Stimulated activated naive B cell treated with anti-CD40 and anti-IgM and Interleukin-4, amounts not matched to agents 10 μg/mL and 1 μg/mL and 100 μg/mL, for 72 hours (primary cell): ENCODE results near the gene CLIP3.
"Not testable (repeated sequence)": the region's sequence is repeated elsewhere in the genome, so short reads cannot be mapped to it uniquely, and the experiment has no call there.

ENCODE experiments used
- ATAC-seq, 2 donors: fragments of 150-1000 bp; cut with Tn5 transposase; replicated peaks; 2 replicates each; pipeline ENCODE4 v1.10.0; 2021; ENCODE audit warnings: moderate library complexity in 1 of 2
- DNase-seq: peaks from one replicate; pipeline ENCODE4 v3.0.0; 2021
- H3K27ac Mint-ChIP-seq: one replicate; pipeline ENCODE4 v1.8.0; 2022; ENCODE audit warnings: mild to moderate bottlenecking, mixed read lengths
- H3K27me3 Mint-ChIP-seq, 2 donors: one replicate each; pipeline ENCODE4 v1.8.0; 2022; ENCODE audit warnings: mixed read lengths in 2 of 2
- H3K36me3 Mint-ChIP-seq, 2 donors: one replicate each; pipeline ENCODE4 v1.8.0; 2022; ENCODE audit warnings: mixed read lengths in 2 of 2, mild to moderate bottlenecking in 1 of 2
- H3K4me1 Mint-ChIP-seq, 2 donors: one replicate each; pipeline ENCODE4 v1.8.0; 2022; ENCODE audit warnings: mixed read lengths in 2 of 2, mild to moderate bottlenecking in 1 of 2
- H3K4me3 Mint-ChIP-seq, 2 donors: one replicate each; pipeline ENCODE4 v1.8.0; 2022; ENCODE audit warnings: mild to moderate bottlenecking in 2 of 2, mixed read lengths in 2 of 2, moderate library complexity in 1 of 2
- H3K9me3 Mint-ChIP-seq, 2 donors: one replicate each; pipeline ENCODE4 v1.8.0; 2022; ENCODE audit warnings: mixed read lengths in 2 of 2, mild to moderate bottlenecking in 1 of 2

Gene CLIP3

DNA sequence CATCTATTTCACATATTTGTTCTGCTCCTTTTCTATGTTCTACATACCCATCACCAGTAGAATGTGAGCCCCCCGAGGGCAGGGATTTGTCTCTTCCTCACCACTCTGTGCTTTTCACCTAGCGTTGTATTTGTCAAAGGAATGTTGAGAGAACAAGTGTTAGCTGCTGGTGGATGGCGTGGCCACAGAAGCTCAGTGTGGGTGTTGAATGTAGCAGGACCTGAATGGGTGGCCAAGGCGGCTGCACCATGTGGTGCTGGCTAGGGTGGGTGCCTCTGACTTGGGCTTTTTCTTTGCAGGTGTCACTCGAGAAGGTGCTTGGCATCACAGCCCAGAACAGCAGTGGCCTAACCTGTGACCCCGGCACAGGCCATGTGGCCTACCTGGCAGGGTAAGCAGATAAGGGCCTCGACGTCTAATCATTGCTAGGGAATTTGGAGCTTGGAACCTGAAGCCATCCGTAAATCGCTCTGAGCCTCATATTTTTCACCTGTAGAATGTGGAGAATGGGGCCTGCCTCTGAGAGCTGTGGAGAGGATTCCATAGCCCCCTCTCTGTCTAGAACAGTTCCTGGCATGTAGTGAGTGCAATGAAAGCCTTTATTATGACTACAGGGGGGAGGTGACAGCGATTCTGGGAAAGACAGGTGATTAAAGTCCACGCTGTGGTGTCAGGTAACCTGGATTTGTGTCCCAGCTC lies 26.0 kb upstream of the CLIP3 start:
- H3K9me3 Mint-ChIP-seq: no peaks in the 10 kb centered on the region
- H3K36me3 Mint-ChIP-seq: peaks cover 1 to 18% of the 10 kb centered on the region in 2 donors
- no peak for DNase-seq
- peaks cover 14 to 15% of the 10 kb centered on the region in 2 donors for H3K4me1 Mint-ChIP-seq
- H3K27ac Mint-ChIP-seq: no peak overlapping the region
- H3K27me3 Mint-ChIP-seq: no peaks in the 10 kb centered on the region
- no peak overlapping the region for H3K4me3 Mint-ChIP-seq
- no peak for ATAC-seq

GRCh38 chr19:36054733-36055686 lies 22.3 kb upstream of the CLIP3 start, which contains the start of gene WDR62:
TSS of gene WDR62 (plus strand) at chr19:36054897. CDS start at chr19:36054972, 75 bp downstream.
- ATAC-seq (peak; percentile 81 to 82), DNase-seq (peak; percentile 92)
- Mint-ChIP-seq H3K36me3 (peaks cover 1 to 13% of the 10 kb centered on the region in 2 donors), H3K27me3 (no peaks in the 10 kb centered on the region), H3K9me3 (no peaks in the 10 kb centered on the region), H3K4me1 (peaks cover 14% of the 10 kb centered on the region in 2 donors), H3K27ac (peak within 1 kb of the TSS; percentile 99), H3K4me3 (peak within 1 kb of the TSS; percentile 98 to 99)

DNA sequence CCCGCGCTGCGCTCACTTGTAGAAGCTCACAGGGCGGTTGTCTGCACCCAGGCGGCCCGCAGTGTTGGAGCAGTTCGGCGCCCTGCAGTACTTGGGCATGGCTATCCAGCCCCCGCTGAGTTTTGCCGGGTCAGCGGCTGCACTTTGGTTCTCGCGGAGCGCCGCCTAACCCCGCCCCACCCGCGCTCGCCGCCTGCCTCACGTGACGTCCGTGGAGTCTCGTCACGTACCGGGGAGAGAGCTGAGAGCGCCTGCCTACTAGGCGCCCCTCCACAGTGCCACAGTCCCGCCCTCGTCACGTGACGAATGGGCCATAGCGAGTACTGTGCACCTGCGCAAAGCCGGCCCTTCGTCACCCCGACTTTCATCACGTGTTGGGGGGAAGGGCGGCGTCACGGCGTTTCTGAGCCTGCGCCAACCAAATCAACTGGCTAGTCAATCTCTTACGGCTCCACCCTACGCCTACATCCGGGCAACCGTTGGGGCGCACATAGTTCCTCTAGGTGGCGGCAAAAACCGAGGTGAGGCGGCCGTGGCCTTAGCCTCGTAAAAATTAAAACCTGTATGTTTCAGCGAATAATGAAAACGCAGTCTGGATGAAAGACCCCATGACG lies 21.6 kb upstream of the CLIP3 start, which contains the start of gene THAP8:
Gene THAP8, minus strand, starts transcription at position 167 of the 614 bp plus-strand sequence. Its CDS starts 68 bp downstream, at position 99.
- Mint-ChIP-seq H3K27me3 (no peaks in the 10 kb centered on the region), H3K4me3 (peak within 1 kb of the TSS; percentile 98 to 99), H3K4me1 (peaks cover 14% of the 10 kb centered on the region in 2 donors), H3K9me3 (no peaks in the 10 kb centered on the region), H3K36me3 (peaks cover 0 to 9% of the 10 kb centered on the region in 2 donors), H3K27ac (peak within 1 kb of the TSS; percentile 99)
- ATAC-seq (peak; percentile 90 to 91), DNase-seq (peak; percentile 99)

DNA sequence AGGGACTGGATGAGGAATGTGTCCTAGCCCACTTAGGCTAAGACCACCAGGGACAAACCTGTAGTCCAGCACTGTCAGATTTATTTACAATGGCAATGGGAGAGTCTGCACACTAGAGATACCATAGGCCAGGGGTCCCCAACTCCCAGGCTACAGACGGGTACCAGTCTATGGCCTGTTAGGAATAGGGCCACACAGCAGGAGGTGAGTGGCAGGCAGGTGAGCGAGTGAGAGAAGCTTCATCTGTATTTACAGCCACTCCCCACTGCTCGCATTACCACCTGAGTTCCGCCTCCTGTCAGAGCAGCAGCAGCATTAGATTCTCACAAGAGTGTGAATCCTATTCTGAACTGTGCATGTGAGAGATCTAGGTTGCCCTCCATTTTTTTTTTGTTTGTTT lies 19.0 kb upstream of the CLIP3 start:
- no peak for DNase-seq
- H3K27me3 Mint-ChIP-seq: no peaks in the 10 kb centered on the region
- peaks cover 1 to 3% of the 10 kb centered on the region in 2 donors for H3K36me3 Mint-ChIP-seq
- no peak overlapping the region for H3K4me3 Mint-ChIP-seq
- ATAC-seq: no peak
- H3K4me1 Mint-ChIP-seq: peaks cover 13 to 14% of the 10 kb centered on the region in 2 donors
- H3K9me3 Mint-ChIP-seq: no peaks in the 10 kb centered on the region
- H3K27ac Mint-ChIP-seq: no peak overlapping the region

- H3K9me3 Mint-ChIP-seq: no peaks in the 10 kb centered on the region
- DNase-seq (no peak), ATAC-seq (no peak)
- H3K4me3 Mint-ChIP-seq: no peak overlapping the region
- no peaks in the 10 kb centered on the region for H3K27me3 Mint-ChIP-seq
- peaks cover 11 to 13% of the 10 kb centered on the region in 2 donors for H3K4me1 Mint-ChIP-seq
- H3K27ac Mint-ChIP-seq: no peak overlapping the region
- H3K36me3 Mint-ChIP-seq: peaks cover 3 to 4% of the 10 kb centered on the region in 2 donors
Observed at GRCh38 chr19:36051236-36051635, 18.6 kb upstream of the CLIP3 start.

DNA sequence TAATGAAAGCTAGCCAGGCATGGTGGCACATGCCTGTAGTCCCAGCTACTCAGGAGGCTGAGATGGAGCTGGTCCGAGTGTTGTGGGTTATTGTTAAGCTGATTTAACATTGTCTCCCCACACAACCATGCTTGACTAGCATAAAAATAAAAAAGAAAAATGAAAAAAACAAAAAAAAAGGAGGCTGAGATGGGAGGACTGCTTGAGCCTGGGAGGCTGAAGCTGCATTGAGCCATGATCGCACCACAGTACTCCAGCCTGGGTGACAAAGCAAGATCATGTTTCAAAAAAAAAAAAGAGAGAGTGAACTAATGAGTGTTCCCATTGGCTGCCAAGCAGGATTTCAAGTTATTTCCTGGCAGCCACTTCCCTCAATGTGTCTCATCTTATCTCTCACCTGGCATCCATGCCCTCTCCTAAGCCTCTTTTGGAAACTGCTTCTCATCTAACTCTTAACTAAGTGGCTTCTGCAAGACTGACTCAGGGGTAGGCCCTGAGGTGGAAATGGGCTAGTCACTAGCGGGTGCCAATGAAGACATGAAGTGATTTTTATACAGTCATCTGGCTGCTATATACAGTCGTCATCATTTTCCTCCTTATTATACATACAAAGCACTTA lies 16.5 kb upstream of the CLIP3 start:
- Mint-ChIP-seq H3K4me1 (peaks cover 0 to 4% of the 10 kb centered on the region in 2 donors), H3K27me3 (no peaks in the 10 kb centered on the region), H3K36me3 (peaks cover 11 to 12% of the 10 kb centered on the region in 2 donors), H3K4me3 (no peak overlapping the region), H3K27ac (no peak overlapping the region), H3K9me3 (peaks cover 0 to 1% of the 10 kb centered on the region in 2 donors)
- DNase-seq (no peak), ATAC-seq (no peak)

GRCh38 chr19:36047835-36048234 lies 15.2 kb upstream of the CLIP3 start:
- H3K36me3 Mint-ChIP-seq: peaks cover 11 to 12% of the 10 kb centered on the region in 2 donors
- H3K4me1 Mint-ChIP-seq: peaks cover 0 to 1% of the 10 kb centered on the region in 2 donors
- H3K4me3 Mint-ChIP-seq: no peak overlapping the region
- H3K9me3 Mint-ChIP-seq: peaks cover 0 to 1% of the 10 kb centered on the region in 2 donors
- no peak overlapping the region for H3K27ac Mint-ChIP-seq
- no peak for ATAC-seq
- no peak for DNase-seq
- no peaks in the 10 kb centered on the region for H3K27me3 Mint-ChIP-seq

- Mint-ChIP-seq H3K36me3 (peaks cover 11 to 13% of the 10 kb centered on the region in 2 donors), H3K4me3 (no peak overlapping the region), H3K27me3 (no peaks in the 10 kb centered on the region), H3K4me1 (peaks cover 0 to 1% of the 10 kb centered on the region in 2 donors), H3K9me3 (peaks cover 0 to 1% of the 10 kb centered on the region in 2 donors), H3K27ac (no peak overlapping the region)
- DNase-seq (no peak), ATAC-seq (no peak)
Observed at GRCh38 chr19:36046443-36047050, 13.9 kb upstream of the CLIP3 start.

- H3K36me3 Mint-ChIP-seq: peaks cover 15 to 22% of the 10 kb centered on the region in 2 donors
- no peaks in the 10 kb centered on the region for H3K4me1 Mint-ChIP-seq
- H3K27ac Mint-ChIP-seq: no peak overlapping the region
- no peak overlapping the region for H3K4me3 Mint-ChIP-seq
- H3K27me3 Mint-ChIP-seq: no peaks in the 10 kb centered on the region
- DNase-seq (no peak), ATAC-seq (no peak)
- peaks cover 0 to 1% of the 10 kb centered on the region in 2 donors for H3K9me3 Mint-ChIP-seq
Observed at GRCh38 chr19:36043952-36044351, 11.3 kb upstream of the CLIP3 start.

DNA sequence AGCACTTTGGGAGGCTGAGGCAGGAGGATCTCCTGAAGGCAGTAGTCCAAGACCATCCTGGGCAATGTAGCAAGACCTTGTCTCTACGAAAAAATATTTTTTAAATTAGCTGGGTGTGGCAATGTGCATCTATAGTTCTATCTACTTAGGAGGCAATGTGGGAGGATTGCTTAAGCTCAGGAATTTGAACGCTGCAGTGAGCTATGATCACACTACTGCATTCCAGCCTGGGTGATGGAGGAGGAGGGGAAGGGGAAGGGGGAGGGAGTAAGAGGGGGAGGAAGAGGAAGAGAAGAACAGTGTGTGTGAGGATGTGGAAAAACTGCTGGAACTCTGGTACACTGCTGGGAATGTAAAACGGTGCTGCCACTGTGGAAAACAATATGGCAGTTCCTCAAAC lies 9.2 kb upstream of the CLIP3 start:
- Mint-ChIP-seq H3K36me3 (peaks cover 19 to 26% of the 10 kb centered on the region in 2 donors), H3K27me3 (no peaks in the 10 kb centered on the region), H3K9me3 (peaks cover 0 to 1% of the 10 kb centered on the region in 2 donors), H3K4me3 (no peak overlapping the region), H3K27ac (no peak overlapping the region), H3K4me1 (peaks cover 0 to 3% of the 10 kb centered on the region in 2 donors)
- DNase-seq: no peak
- ATAC-seq: no peak

DNA sequence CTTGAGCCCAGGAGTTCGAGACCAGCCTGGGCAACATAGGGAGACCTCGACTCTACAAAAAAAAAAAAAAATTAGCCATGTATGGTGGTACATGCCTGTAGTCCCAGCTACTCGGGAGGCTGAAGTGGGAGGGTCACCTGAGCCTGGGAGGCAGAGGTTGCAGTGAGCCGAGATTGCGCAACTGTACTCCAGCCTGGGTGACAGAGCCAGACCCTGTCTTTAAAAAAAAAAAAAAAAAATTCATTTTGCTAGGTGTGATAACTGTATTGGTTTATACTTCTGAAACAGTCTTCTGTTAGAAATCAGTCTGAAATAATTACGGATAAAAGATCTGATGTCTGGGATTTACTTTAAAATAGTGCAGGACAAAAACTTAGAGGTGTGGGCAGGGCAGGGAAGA lies 8.4 kb upstream of the CLIP3 start:
- not testable (repeated sequence) for H3K4me3 Mint-ChIP-seq, H3K9me3 Mint-ChIP-seq, H3K4me1 Mint-ChIP-seq, H3K27ac Mint-ChIP-seq, DNase-seq, ATAC-seq, H3K27me3 Mint-ChIP-seq
- H3K36me3 Mint-ChIP-seq: peaks cover 15 to 23% of the 10 kb centered on the region in 2 donors

GRCh38 chr19:36040495-36040894 lies 7.8 kb upstream of the CLIP3 start:
- Mint-ChIP-seq H3K4me3 (no peak overlapping the region), H3K4me1 (peaks cover under 1 to 3% of the 10 kb centered on the region in 2 donors), H3K9me3 (no peaks in the 10 kb centered on the region), H3K27me3 (no peaks in the 10 kb centered on the region), H3K36me3 (peaks cover 17 to 24% of the 10 kb centered on the region in 2 donors), H3K27ac (no peak overlapping the region)
- DNase-seq: no peak
- no peak for ATAC-seq

- H3K4me3 Mint-ChIP-seq: no peak overlapping the region
- H3K27ac Mint-ChIP-seq: no peak overlapping the region
- H3K36me3 Mint-ChIP-seq: peaks cover 40 to 41% of the 10 kb centered on the region in 2 donors
- H3K4me1 Mint-ChIP-seq: peaks cover 4 to 14% of the 10 kb centered on the region in 2 donors
- ATAC-seq (no peak), DNase-seq (no peak)
- H3K27me3 Mint-ChIP-seq: peaks cover 8 to 11% of the 10 kb centered on the region in 2 donors
- H3K9me3 Mint-ChIP-seq: no peaks in the 10 kb centered on the region
Observed at GRCh38 chr19:36031308-36031707, 1.4 kb downstream of the CLIP3 start.
